GM12891 (cell line): ENCODE results near the gene AKR1C4. TPM values are rescaled to one million over a fixed set of nuclear protein-coding genes. Genes with fewer than 3 reads are reported as not detected.

Source experiments
- DNase-seq: peaks from one replicate; pipeline ENCODE4 v3.0.0; 2011; ENCODE audit warnings: low spot score; ENCODE audit not compliant: insufficient read length
- FAIRE-seq: peaks from 2 replicates; lab custom pipeline; 2011; peaks lifted over from hg19 to GRCh38; lab: Jason Lieb, UNC
- PAX5 ChIP-seq: IDR thresholded peaks from 2 replicates; pipeline ENCODE4 v1.6.1; 2011; ENCODE audit warnings: low read length, moderate library complexity, mild to moderate bottlenecking; ENCODE audit not compliant: insufficient read depth, severe bottlenecking
- POLR2A ChIP-seq: IDR thresholded peaks from 2 replicates; pipeline ENCODE4 v1.6.1; 2011; ENCODE audit warnings: low read depth, low read length, control low read depth
- POLR2AphosphoS5 ChIP-seq: IDR thresholded peaks from 2 replicates; pipeline ENCODE4 v1.6.1; 2011; ENCODE audit warnings: low read depth, low read length, control low read depth
- POU2F2 ChIP-seq: IDR thresholded peaks from 2 replicates; pipeline ENCODE4 v1.6.1; 2011; ENCODE audit warnings: low read depth, mild to moderate bottlenecking, control low read depth, low read length, moderate library complexity
- SPI1 ChIP-seq: IDR thresholded peaks from 2 replicates; pipeline ENCODE4 v1.6.1; 2011; ENCODE audit warnings: low read depth, low read length, control low read depth
- TAF1 ChIP-seq: IDR thresholded peaks from 2 replicates; pipeline ENCODE4 v1.6.1; 2011; ENCODE audit warnings: low read depth, low read length, control low read depth
- polyA plus RNA-seq: library from polyadenylated mRNA; unstranded; fragments of >200 nt; gene quantifications from one replicate; pipeline ENCODE4 v1.2.1, GENCODE V29; 2012; ENCODE audit warnings: low read depth, missing spikeins, inconsistent platforms; ENCODE audit not compliant: missing spikeins

The AKR1C4 gene
- polyA plus RNA-seq: not detected

- FAIRE-seq (no peak), DNase-seq (no peak)
- TF ChIP-seq POU2F2: no peak
- no peak for TF ChIP-seq PAX5
- TF ChIP-seq POLR2A: no peak
- TF ChIP-seq SPI1: no peak
These were observed at the start of gene AKR1C4 for GRCh38 chr10:5196702-5197113. TSS of gene AKR1C4 (plus strand) at chr10:5196837. CDS start at chr10:5196868, 31 bp downstream.

GRCh38 chr10:5146920-5147254, 49.8 kb upstream of the AKR1C4 start:
- DNase-seq (no peak), FAIRE-seq (no peak)
- no peak for TF ChIP-seq POU2F2
- TF ChIP-seq SPI1: no peak
- no peak for TF ChIP-seq PAX5
- TF ChIP-seq POLR2AphosphoS5: no peak
- no peak for TF ChIP-seq TAF1
- no peak for TF ChIP-seq POLR2A

- no peak for DNase-seq
- FAIRE-seq: no peak
- no peak for TF ChIP-seq PAX5
- TF ChIP-seq POLR2A: no peak
- no peak for TF ChIP-seq TAF1
- no peak for TF ChIP-seq POU2F2
- no peak for TF ChIP-seq SPI1
- TF ChIP-seq POLR2AphosphoS5: no peak
These were observed 49.2 kb upstream of the AKR1C4 start for GRCh38 chr10:5147255-5147980.

DNA sequence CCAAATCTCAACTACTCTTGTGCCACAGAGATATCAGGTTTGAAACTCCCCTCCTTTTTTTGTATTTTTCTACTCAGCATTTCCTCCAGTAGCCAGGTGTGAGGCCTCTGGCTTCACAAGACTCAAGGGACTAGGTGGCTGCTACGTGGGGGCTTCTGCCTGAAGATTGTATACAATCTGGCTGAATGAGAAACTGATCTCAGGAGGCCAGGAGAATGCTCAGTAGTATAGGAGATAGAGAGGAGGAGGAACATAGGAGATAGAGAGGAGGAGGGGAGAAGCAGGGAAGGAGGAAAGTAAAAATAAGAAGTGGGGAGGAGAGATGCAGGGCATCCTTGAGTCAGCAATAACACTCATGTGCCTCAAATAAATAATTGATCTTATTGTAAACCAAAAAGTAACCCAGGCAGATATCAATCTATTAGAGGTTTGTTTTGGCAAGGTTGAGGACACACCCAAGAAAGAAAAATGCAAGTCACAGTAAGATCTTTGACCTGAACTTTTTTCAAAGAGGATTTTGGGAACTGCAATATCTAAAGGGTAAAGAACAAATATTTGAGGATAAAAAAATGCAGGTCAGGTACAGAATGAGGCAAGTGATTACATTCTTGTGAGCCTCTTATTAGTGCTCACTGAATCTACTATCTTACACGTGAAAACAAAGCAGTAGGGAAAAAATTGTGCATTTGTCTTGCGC, 48.5 kb upstream of the AKR1C4 start:
- TF ChIP-seq POU2F2: no peak
- no peak for TF ChIP-seq POLR2AphosphoS5
- no peak for TF ChIP-seq PAX5
- TF ChIP-seq POLR2A: no peak
- TF ChIP-seq SPI1: no peak
- TF ChIP-seq TAF1: no peak
- no peak for FAIRE-seq

GRCh38 chr10:5148678-5149032, 48.0 kb upstream of the AKR1C4 start:
- DNase-seq: no peak
- no peak for FAIRE-seq
- no peak for TF ChIP-seq SPI1
- no peak for TF ChIP-seq POLR2AphosphoS5
- TF ChIP-seq PAX5: no peak

More for the DNA sequence above, 48.5 kb upstream of the AKR1C4 start:
- DNase-seq: no peak

DNA sequence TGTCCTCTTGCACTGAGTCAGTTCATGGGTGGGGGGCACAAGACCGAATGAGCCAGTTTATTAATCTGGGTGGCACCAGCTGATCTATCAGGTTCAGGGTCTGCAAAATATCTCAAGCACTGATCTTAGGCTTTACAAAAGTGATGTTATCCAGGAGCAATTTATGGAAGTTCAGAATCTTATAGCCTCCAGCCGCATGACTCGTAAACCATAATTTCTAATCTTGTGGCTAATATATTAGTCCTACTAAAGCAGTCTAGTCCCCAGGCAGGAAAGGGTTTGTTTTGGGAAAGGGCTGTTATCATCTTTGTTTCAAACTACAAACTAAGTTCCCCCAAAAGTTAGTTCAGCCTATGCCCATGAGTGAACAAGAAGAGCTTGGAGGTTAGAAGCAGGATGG, 45.6 kb upstream of the AKR1C4 start:
- no peak for FAIRE-seq
- TF ChIP-seq POLR2A (no peak), PAX5 (no peak), POU2F2 (no peak), TAF1 (no peak), POLR2AphosphoS5 (no peak), SPI1 (no peak)
- DNase-seq: no peak

DNA sequence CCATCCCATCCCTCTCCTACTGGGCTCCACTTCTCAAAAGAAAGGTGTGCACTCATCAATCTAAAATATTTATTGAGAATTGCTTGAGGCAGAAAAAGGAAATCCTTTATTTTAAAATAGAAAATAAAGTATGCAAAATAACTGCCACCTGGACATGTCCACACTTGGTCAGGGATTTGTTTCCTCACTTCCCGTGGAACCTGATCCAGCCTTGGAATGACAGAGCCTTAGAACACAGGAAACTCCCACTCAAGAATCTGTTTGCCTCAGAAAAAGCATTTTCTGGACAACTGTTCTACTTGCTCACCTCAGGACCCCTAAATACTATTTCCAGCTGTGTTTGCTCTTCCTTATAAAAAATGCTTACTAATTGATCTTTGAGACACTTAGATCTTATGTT, 40.7 kb upstream of the AKR1C4 start:
- DNase-seq (no peak), FAIRE-seq (no peak)
- TF ChIP-seq POU2F2 (no peak), TAF1 (no peak), PAX5 (no peak), POLR2AphosphoS5 (no peak)

GRCh38 chr10:5157501-5157900, 39.1 kb upstream of the AKR1C4 start:
- no peak for TF ChIP-seq SPI1
- TF ChIP-seq TAF1: no peak
- no peak for TF ChIP-seq PAX5
- TF ChIP-seq POLR2A: no peak
- TF ChIP-seq POU2F2: no peak
- no peak for TF ChIP-seq POLR2AphosphoS5
- DNase-seq: no peak
- no peak for FAIRE-seq

DNA sequence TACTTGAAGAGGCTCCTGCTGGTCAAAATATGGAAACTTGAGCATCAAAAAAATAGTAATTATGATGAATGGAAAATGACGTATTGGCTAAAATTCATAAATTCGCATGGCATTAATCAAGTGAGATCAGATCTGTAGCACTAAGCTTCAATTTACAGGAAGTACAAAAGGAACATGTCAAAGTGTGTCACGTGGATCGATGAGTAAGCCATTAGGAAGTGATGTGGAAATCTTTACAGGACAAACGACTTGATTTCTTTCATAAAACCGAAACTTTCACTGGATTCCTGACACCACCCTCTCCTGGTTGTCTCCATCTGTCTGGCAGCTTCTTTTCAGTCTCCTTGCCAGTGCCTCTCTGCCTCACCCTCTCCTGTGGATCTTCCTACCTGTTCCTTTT, 37.5 kb upstream of the AKR1C4 start:
- FAIRE-seq: no peak
- TF ChIP-seq SPI1 (no peak), POLR2A (no peak), POU2F2 (no peak), PAX5 (no peak), POLR2AphosphoS5 (no peak), TAF1 (no peak)
- no peak for DNase-seq

GRCh38 chr10:5163487-5163886, 33.1 kb upstream of the AKR1C4 start:
- DNase-seq: no peak
- TF ChIP-seq POU2F2 (no peak), SPI1 (no peak), POLR2A (no peak), TAF1 (no peak), PAX5 (no peak), POLR2AphosphoS5 (no peak)
- FAIRE-seq: no peak
